Measurements from ENCODE around the gene RALGAPB.

DNA sequence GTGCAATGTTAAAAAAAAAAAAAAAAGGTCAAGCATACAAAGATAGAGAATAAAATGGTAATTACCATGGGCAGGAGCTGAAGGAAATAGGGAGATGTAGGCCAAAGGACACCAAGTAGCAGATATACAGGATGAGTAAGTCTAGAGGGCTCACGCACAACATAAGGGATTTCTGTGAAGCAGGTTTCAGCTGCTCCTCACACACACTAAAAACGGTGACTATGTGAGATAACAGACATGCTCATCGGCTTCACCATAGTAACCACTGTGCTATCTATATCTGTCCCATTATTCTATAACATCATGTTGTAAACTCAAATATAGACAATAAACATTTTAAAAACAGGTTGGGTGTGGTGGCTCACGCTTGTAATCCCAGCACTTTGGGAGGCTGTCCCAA is 49.1 kb upstream of the RALGAPB start:
- TF ChIP-seq SMC3 (IDR thresholded peaks at IDR 0.05; ENCODE audit: low read depth, low read length) = no peak
- no peak for TF ChIP-seq NRF1 (IDR thresholded peaks at IDR 0.05; ENCODE audit: low read depth, low read length)
- TF ChIP-seq EP300 (IDR thresholded peaks at IDR 0.05; ENCODE audit: borderline replicate concordance in 1 of 2, low read depth in 1 of 2, low read length in 1 of 2) = no peak
- TF ChIP-seq POLR2AphosphoS5 (IDR thresholded peaks at IDR 0.05; ENCODE audit: low read depth, low read length) = no peak
- TF ChIP-seq, protein P1, sequence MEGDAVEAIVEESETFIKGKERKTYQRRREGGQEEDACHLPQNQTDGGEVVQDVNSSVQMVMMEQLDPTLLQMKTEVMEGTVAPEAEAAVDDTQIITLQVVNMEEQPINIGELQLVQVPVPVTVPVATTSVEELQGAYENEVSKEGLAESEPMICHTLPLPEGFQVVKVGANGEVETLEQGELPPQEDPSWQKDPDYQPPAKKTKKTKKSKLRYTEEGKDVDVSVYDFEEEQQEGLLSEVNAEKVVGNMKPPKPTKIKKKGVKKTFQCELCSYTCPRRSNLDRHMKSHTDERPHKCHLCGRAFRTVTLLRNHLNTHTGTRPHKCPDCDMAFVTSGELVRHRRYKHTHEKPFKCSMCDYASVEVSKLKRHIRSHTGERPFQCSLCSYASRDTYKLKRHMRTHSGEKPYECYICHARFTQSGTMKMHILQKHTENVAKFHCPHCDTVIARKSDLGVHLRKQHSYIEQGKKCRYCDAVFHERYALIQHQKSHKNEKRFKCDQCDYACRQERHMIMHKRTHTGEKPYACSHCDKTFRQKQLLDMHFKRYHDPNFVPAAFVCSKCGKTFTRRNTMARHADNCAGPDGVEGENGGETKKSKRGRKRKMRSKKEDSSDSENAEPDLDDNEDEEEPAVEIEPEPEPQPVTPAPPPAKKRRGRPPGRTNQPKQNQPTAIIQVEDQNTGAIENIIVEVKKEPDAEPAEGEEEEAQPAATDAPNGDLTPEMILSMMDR (IDR thresholded peaks at IDR 0.05) = no peak
- TF ChIP-seq, protein P2, sequence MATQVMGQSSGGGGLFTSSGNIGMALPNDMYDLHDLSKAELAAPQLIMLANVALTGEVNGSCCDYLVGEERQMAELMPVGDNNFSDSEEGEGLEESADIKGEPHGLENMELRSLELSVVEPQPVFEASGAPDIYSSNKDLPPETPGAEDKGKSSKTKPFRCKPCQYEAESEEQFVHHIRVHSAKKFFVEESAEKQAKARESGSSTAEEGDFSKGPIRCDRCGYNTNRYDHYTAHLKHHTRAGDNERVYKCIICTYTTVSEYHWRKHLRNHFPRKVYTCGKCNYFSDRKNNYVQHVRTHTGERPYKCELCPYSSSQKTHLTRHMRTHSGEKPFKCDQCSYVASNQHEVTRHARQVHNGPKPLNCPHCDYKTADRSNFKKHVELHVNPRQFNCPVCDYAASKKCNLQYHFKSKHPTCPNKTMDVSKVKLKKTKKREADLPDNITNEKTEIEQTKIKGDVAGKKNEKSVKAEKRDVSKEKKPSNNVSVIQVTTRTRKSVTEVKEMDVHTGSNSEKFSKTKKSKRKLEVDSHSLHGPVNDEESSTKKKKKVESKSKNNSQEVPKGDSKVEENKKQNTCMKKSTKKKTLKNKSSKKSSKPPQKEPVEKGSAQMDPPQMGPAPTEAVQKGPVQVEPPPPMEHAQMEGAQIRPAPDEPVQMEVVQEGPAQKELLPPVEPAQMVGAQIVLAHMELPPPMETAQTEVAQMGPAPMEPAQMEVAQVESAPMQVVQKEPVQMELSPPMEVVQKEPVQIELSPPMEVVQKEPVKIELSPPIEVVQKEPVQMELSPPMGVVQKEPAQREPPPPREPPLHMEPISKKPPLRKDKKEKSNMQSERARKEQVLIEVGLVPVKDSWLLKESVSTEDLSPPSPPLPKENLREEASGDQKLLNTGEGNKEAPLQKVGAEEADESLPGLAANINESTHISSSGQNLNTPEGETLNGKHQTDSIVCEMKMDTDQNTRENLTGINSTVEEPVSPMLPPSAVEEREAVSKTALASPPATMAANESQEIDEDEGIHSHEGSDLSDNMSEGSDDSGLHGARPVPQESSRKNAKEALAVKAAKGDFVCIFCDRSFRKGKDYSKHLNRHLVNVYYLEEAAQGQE (IDR thresholded peaks at IDR 0.05; ENCODE audit: low read depth, low read length) = no peak
- TF ChIP-seq GABPA (IDR thresholded peaks at IDR 0.05; ENCODE audit: low read depth) = no peak
- TF ChIP-seq TAF1 (IDR thresholded peaks at IDR 0.05; ENCODE audit: borderline replicate concordance, low read depth, low read length) = no peak
- TF ChIP-seq RAD21 (IDR thresholded peaks at IDR 0.05; ENCODE audit: low read length) = no peak

Data from SK-N-SH (cell line).